ENCODE measurements around the gene MAP3K9. TPM values are rescaled to one million over a fixed set of nuclear protein-coding genes. Genes with fewer than 3 reads are reported as not detected.

Gene MAP3K9
- polyA plus RNA-seq, 1 experiment, result 0.24 TPM

GRCh38 chr14:70794294-70794693 lies 15.0 kb downstream of the MAP3K9 start:
- Histone ChIP-seq H3K9me3 (ENCODE audit: control insufficient read depth, insufficient read depth, low read length) (no peaks in the 10 kb centered on the region), H3K27ac (ENCODE audit: low read depth, low read length) (no peak overlapping the region), H3K4me3 (ENCODE audit: low read depth, low read length) (no peak overlapping the region), H3K27me3 (ENCODE audit: control insufficient read depth, insufficient read depth, low read length) (peaks cover 6% of the 10 kb centered on the region)
- POLR2A ChIA-PET, result no interaction called here
- TF ChIP-seq CTCF (IDR thresholded peaks at IDR 0.05; ENCODE audit: low read depth, low read length), result no peak
- CTCF ChIA-PET, result interaction anchor here (0.7 kb wide), 2 partner anchors 13 to 1425 kb away, joined by 3 read pairs; no protein-coding TSS in a partner anchor
- no peak for DNase-seq (ENCODE audit: low read depth, low spot score)

- POLR2A ChIA-PET, result no interaction called here
- DNase-seq (ENCODE audit: low read depth, low spot score), result no peak
- no peaks in the 10 kb centered on the region for H3K9me3 ChIP-seq (ENCODE audit: control insufficient read depth, insufficient read depth, low read length)
These were observed 15.7 kb downstream of the MAP3K9 start for GRCh38 chr14:70793637-70794036.

GRCh38 chr14:70792939-70793338 lies 16.4 kb downstream of the MAP3K9 start:
- Histone ChIP-seq H3K27ac (ENCODE audit: low read depth, low read length) (no peak overlapping the region), H3K4me3 (ENCODE audit: low read depth, low read length) (no peak overlapping the region), H3K9me3 (ENCODE audit: control insufficient read depth, insufficient read depth, low read length) (no peaks in the 10 kb centered on the region), H3K27me3 (ENCODE audit: control insufficient read depth, insufficient read depth, low read length) (peaks cover 6% of the 10 kb centered on the region)
- DNase-seq (ENCODE audit: low read depth, low spot score), result no peak
- TF ChIP-seq CTCF (IDR thresholded peaks at IDR 0.05; ENCODE audit: low read depth, low read length), result no peak
- ChIA-PET POLR2A (no interaction called here), CTCF (no interaction called here)

More at GRCh38 chr14:70793637-70794036, 15.7 kb downstream of the MAP3K9 start:
- Histone ChIP-seq H3K27ac (ENCODE audit: low read depth, low read length) (no peak overlapping the region), H3K4me3 (ENCODE audit: low read depth, low read length) (no peak overlapping the region), H3K27me3 (ENCODE audit: control insufficient read depth, insufficient read depth, low read length) (peaks cover 6% of the 10 kb centered on the region)
- no peak for TF ChIP-seq CTCF (IDR thresholded peaks at IDR 0.05; ENCODE audit: low read depth, low read length)
- CTCF ChIA-PET, result no interaction called here

- no peak for DNase-seq (ENCODE audit: low read depth, low spot score)
- no peaks in the 10 kb centered on the region for H3K9me3 ChIP-seq (ENCODE audit: control insufficient read depth, insufficient read depth, low read length)
- ChIA-PET CTCF (no interaction called here), POLR2A (no interaction called here)
- TF ChIP-seq CTCF (IDR thresholded peaks at IDR 0.05; ENCODE audit: low read depth, low read length), result no peak
- H3K4me3 ChIP-seq (ENCODE audit: low read depth, low read length), result no peak overlapping the region
- H3K27ac ChIP-seq (ENCODE audit: low read depth, low read length), result no peak overlapping the region
- H3K27me3 ChIP-seq (ENCODE audit: control insufficient read depth, insufficient read depth, low read length), result peaks cover 6% of the 10 kb centered on the region
These were observed 17.3 kb downstream of the MAP3K9 start for GRCh38 chr14:70791971-70792370.

- POLR2A ChIA-PET, result no interaction called here
- TF ChIP-seq CTCF (IDR thresholded peaks at IDR 0.05; ENCODE audit: low read depth, low read length), result no peak
- H3K27me3 ChIP-seq (ENCODE audit: control insufficient read depth, insufficient read depth, low read length), result peaks cover 6% of the 10 kb centered on the region
- DNase-seq (ENCODE audit: low read depth, low spot score), result no peak
- no peak overlapping the region for H3K27ac ChIP-seq (ENCODE audit: low read depth, low read length)
- no peaks in the 10 kb centered on the region for H3K9me3 ChIP-seq (ENCODE audit: control insufficient read depth, insufficient read depth, low read length)
- CTCF ChIA-PET, result no interaction called here
- no peak overlapping the region for H3K4me3 ChIP-seq (ENCODE audit: low read depth, low read length)
These were observed 19.4 kb downstream of the MAP3K9 start for GRCh38 chr14:70789961-70790360.

Measured in AG04450 (cell line).